GM18870 (cell line): ENCODE results near the gene BOD1L1.

ENCODE experiments used
- ATAC-seq: cut with Tn5 transposase; IDR thresholded peaks from one replicate; pipeline ENCODE4 v1.9.1; 2021; ENCODE audit warnings: moderate library complexity; ENCODE audit not compliant: unreplicated experiment

BOD1L1 gene

GRCh38 chr4:13527192-13527980, 100.1 kb downstream of the BOD1L1 start:
- no peak for ATAC-seq

- ATAC-seq = no peak
These were observed 100.9 kb downstream of the BOD1L1 start for GRCh38 chr4:13526658-13527057.

- no peak for ATAC-seq
These were observed 101.8 kb downstream of the BOD1L1 start for GRCh38 chr4:13525606-13526281.

- ATAC-seq = no peak
These were observed 102.9 kb downstream of the BOD1L1 start for GRCh38 chr4:13524504-13525243.

- no peak for ATAC-seq
These were observed 103.7 kb downstream of the BOD1L1 start for GRCh38 chr4:13523591-13524503.

GRCh38 chr4:13523105-13523477, 104.4 kb downstream of the BOD1L1 start:
- ATAC-seq = no peak

- no peak for ATAC-seq
These were observed 105.0 kb downstream of the BOD1L1 start for GRCh38 chr4:13522282-13523104.

- ATAC-seq = no peak
These were observed 106.5 kb downstream of the BOD1L1 start for GRCh38 chr4:13521047-13521446.
